ENCODE data around the gene ASCL1.

- TF ChIP-seq, protein P1, sequence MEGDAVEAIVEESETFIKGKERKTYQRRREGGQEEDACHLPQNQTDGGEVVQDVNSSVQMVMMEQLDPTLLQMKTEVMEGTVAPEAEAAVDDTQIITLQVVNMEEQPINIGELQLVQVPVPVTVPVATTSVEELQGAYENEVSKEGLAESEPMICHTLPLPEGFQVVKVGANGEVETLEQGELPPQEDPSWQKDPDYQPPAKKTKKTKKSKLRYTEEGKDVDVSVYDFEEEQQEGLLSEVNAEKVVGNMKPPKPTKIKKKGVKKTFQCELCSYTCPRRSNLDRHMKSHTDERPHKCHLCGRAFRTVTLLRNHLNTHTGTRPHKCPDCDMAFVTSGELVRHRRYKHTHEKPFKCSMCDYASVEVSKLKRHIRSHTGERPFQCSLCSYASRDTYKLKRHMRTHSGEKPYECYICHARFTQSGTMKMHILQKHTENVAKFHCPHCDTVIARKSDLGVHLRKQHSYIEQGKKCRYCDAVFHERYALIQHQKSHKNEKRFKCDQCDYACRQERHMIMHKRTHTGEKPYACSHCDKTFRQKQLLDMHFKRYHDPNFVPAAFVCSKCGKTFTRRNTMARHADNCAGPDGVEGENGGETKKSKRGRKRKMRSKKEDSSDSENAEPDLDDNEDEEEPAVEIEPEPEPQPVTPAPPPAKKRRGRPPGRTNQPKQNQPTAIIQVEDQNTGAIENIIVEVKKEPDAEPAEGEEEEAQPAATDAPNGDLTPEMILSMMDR (IDR thresholded peaks at IDR 0.05; ENCODE audit: low read depth, low read length, missing input control): no peak
- TF ChIP-seq GABPA (IDR thresholded peaks at IDR 0.05 in 1 of 2, conservative IDR thresholded peaks at IDR 0.05 in 1 of 2): no peak
- TF ChIP-seq RAD21 (IDR thresholded peaks at IDR 0.05): no peak
- TF ChIP-seq SP1 (IDR thresholded peaks at IDR 0.05): no peak
Measured at GRCh38 chr12:102907918-102908317, 49.6 kb upstream of the ASCL1 start.
